Adrenal gland (tissue), 5 donors: Measurements from ENCODE around the gene GMDS.

ENCODE experiments used
- CTCF ChIP-seq, 6 experiments: fragments of 450-650 bp in 4 of 6; fragments of 200-600 bp in 2 of 6; sonication (generic) in 1 of 6; IDR thresholded peaks; 1 replicate in 5 of 6; 2 replicates in 1 of 6; pipeline versions ENCODE4 v1.5.1 to v1.8.0; 2016 to 2021; ENCODE audit warnings: antibody characterized with exemption in 6 of 6, mild to moderate bottlenecking in 2 of 6, moderate library complexity in 1 of 6
- POLR2A ChIP-seq, 2 donors: fragments of 450-650 bp; IDR thresholded peaks; one replicate each; pipeline ENCODE4 v1.6.1; 2017; ENCODE audit warnings: antibody characterized with exemption in 2 of 2, mild to moderate bottlenecking in 2 of 2, moderate library complexity in 1 of 2
- donor health status: DM: no; HTN: no; CAD: no.

GRCh38 chr6:1716396-1716795, 529.0 kb downstream of the GMDS start:
- TF ChIP-seq CTCF (IDR thresholded peaks at IDR 0.05) (no peak), POLR2A (IDR thresholded peaks at IDR 0.05) (no peak)
